HG03025 (cell line): Measurements from ENCODE around the gene ZNF93.
"Not testable (repeated sequence)": the region's sequence is repeated elsewhere in the genome, so short reads cannot be mapped to it uniquely, and the experiment has no call there.

Experiments
- ATAC-seq: cut with Tn5 transposase; IDR thresholded peaks from one replicate; pipeline ENCODE4 v1.9.1; 2021; ENCODE audit warnings: mild to moderate bottlenecking, moderate library complexity; ENCODE audit not compliant: unreplicated experiment, low FRiP score

ZNF93 gene

DNA sequence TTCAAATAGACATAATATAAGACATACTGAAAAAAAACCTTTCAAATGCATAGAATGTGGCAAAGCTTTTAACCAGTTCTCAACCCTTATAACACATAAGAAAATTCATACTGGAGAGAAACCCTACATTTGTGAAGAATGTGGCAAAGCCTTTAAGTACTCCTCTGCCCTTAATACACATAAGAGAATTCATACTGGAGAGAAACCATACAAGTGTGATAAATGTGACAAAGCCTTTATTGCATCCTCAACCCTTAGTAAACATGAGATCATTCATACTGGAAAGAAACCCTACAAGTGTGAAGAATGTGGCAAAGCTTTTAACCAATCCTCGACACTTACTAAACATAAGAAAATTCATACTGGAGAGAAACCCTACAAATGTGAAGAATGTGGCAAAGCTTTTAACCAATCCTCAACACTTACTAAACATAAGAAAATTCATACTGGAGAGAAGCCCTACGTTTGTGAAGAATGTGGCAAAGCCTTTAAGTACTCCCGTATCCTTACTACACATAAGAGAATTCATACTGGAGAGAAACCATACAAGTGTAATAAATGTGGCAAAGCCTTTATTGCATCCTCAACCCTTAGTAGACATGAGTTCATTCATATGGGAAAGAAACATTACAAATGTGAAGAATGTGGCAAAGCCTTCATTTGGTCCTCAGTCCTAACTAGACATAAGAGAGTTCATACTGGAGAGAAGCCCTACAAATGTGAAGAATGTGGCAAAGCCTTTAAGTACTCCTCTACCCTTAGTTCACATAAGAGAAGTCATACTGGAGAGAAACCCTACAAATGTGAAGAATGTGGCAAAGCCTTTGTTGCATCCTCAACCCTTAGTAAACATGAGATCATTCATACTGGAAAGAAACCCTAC lies 32.9 kb downstream of the ZNF93 start:
- ATAC-seq: not testable (repeated sequence)

DNA sequence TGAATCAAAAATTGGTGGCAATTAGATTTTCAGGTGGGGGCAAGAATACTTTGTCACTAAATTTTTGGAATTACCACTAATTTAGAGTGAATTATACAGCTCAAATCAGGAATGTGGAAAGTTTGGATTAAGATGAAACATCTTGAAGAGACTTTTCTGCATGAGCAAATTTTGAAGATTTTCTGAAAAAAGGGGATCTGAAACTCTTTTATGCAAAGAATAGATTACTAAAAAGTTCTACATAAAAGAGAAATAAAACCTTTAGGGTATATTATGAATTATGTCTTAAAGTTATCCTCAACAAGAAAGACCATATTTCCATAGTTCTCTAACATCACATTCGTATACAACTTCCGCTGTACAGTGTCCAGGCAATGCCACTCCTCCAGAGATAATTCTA lies 36.7 kb downstream of the ZNF93 start:
- ATAC-seq: no peak

DNA sequence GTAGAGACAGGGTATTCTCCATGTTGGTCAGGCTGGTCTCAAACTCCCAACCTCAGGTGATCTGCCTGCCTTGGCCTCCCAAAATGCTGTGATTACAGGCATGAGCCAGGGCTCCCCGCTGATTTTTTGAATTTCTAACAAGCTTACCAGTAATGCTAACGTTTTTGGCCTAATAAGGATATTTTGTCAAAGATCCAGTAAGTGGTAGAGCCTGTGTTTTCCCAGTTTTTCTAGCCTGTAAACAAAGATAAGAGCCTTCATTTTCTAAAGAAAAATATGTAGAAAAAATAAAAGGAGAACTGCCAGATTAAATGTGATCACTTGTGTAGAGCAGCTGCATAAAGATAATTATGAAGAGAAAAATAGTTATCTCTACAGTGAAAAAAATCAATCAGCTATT lies 37.7 kb downstream of the ZNF93 start:
- ATAC-seq: no peak

DNA sequence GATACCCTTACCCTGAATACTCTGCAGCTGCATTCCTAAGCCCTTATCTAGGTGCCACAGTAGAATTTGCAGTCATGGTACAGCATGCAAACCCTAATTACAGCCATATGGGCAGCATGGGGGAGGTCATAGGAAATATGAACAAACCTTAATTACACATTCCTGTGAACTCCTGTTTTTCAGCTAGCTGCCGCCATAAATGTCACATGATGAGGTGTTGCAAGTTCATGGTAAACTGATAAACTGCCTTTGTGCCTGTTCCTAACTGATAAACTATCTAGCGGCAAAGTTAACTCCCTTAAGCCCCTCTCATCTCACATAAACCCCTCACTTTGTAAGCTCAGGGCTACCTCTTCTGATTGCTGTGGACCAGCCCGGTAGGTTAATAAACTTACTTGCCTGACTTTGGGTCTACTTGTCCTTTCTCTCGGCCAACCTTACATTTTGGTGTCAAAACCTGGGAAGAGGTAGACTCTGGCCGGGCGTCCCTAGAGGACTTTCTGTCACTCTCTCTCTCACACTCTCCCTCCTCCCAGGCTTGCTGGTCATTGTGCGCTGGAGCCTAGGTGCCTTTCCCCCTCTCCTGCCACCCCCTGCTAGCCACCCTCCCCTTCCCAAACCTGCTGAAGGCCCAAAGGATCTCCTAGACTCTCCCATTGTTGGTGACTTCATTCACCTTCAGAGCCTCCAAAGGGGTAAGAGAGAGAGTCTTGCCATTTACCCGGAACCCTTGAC lies 43.3 kb downstream of the ZNF93 start:
- ATAC-seq: no peak

DNA sequence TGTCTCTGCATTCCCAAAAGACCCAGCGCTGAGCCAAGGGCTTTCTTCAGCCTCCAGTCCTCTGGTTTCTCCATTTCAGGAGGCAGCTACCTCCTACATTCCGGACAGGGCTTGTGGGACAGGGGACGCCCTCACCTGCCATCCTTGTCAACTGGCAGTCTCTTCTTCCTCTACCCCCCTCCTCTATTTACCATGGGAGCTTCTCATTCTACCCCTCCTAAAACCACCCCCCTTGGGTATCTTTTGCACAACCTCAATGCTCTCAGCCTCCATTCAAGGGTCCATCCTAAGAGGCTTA lies 43.8 kb downstream of the ZNF93 start:
- no peak for ATAC-seq

DNA sequence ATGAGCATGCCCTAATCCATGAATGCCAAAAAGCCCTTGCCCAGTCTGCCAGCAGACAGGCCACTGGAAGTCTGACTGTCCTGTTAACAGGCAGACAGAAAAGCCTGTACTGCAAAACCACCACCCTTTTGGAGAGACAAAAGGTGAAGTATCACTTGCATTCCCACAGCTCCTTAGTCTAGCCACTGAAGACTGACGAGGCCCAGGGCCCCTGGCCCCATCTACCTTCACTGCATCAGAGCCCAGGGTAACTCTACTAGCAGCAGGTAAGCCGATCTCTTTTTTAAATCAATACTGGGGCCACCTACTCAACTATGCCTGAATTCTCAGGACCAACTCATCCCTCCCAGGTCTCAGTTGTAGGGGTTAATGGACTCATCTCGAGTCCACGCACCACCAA lies 45.5 kb downstream of the ZNF93 start:
- ATAC-seq: no peak

DNA sequence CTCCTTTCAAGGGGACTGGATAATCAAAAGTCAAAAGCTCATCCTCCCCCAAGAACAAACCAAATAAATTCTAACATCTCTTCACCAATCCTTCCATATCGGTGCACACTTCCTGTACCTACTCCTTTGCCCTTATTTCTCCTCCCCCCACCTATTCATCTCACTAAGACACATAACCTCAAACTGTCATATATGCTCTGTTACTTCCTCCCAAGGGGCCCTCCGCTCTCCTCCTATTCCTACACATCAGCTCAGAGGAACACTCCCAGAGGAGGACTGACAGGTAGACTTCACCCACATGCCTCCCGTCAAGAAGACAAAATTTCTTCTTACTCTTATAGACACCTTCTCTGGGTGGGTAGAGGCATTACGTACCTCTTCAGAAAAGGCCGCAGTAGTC lies 48.1 kb downstream of the ZNF93 start:
- ATAC-seq: no peak

DNA sequence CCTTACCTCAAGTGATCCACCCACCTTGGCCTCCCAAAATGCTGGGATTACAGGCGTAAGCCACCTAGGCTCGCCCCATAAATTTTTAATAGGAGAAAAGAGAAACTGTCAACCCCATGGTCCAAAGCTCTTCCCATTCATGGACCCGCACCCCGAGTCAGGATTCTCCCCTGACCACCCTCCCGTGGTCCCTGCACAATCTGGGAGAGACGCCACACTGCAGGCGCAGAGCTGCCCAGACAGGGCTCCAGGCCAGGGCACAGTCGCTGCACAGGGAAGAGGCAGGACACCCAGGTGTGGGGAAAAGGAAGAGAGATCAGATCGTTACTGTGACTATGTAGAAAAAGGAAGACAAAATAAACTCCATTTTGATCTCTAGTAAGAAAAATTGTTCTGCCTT lies 54.5 kb downstream of the ZNF93 start:
- no peak for ATAC-seq

DNA sequence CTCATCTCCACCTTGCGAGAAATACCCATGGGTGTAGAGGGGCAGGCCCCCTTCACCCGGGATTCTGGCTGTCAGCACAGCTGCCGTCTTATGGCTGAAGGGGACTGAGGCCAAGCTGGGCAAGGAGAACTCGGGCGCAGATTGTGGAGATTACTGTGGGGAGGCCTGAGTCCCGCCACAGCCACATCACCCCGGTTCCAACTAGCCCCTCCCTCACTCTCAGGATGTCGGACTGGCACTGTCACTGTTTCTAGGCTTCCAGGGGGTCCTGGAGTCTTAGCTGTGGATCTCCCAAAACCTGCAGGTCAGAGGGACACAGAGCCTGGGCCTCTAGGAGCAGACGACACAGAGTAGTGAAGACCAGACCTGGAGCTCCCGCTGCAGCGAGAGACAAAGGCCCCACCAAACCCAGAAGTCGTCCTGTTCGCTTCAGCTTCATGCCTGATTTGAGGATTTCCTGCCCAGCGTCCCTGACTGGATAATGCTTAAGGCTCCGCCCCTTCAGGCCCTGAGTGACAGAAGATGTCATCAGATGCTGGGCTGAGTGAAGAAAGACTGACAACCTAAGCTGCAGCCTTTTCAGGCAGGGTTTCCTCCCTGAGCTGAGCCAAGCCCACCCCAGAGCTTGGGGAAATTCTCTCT lies 55.8 kb downstream of the ZNF93 start:
- no peak for ATAC-seq

DNA sequence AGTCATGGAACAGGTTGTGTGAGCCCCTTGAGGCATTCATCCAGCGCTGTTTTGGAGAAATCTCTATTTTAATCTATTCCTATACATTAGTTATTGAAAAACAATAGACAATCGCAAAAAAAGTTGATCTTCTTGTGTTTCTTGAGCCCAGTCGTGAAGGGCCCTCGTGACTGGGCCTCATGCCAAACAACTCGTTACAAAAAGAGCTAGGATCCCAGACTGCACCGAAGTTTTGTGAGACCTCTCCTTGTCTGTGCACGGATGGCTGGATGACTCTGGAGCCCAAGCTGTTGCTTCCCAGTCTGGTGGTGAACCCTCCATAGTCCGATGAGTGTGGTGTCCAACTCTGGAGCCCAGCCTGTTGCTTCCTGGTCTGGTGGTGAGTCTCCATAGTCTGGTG lies 57.0 kb downstream of the ZNF93 start:
- not testable (repeated sequence) for ATAC-seq

DNA sequence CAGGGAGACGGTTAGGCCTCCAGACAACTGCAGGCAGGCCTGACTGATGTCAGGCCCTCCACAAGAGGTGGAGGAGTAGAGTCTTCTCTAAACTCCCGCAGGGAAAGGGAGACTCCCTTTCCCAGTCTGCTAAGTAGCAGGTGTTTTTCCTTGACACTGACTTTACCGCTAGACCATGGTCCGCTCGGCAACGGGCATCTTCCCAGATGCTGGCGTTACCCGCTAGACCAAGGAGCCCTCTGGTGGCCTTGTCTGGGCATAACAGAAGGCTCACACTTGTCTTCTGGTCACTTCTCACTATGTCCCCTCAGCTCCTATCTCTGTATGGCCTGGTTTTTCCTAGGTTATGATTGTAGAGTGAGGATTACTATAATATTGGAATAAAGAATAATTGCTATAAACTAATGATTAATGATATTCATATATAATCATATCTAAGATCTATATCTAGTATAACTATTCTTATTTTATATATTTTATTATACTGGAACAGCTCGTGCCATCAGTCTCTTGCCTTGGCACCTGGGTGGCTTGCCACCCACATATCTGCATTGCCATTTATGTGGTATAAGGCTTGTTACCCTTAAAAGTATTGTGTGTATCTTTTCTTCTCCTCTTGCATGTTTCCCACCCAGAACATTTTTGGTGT lies 58.5 kb downstream of the ZNF93 start:
- not testable (repeated sequence) for ATAC-seq

DNA sequence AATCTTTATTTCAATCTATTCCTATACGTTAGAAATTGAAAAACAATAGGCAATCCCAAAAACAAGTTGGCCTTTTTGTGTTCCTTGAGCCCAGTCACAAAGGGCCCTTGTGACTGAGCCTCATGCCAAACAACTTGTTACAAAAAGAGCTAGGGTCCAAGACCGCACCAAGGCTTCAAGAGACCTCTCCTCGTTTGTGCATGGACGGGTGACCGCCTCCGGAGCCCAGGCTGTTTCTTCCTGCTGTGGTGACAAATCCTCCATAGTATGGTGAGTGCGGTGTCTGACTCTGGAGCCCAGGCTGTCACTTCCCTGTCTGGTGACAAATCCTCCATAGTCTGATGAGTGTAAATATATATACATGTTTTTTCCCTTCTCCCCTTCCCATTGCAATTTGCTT lies 63.7 kb downstream of the ZNF93 start:
- ATAC-seq: no peak

DNA sequence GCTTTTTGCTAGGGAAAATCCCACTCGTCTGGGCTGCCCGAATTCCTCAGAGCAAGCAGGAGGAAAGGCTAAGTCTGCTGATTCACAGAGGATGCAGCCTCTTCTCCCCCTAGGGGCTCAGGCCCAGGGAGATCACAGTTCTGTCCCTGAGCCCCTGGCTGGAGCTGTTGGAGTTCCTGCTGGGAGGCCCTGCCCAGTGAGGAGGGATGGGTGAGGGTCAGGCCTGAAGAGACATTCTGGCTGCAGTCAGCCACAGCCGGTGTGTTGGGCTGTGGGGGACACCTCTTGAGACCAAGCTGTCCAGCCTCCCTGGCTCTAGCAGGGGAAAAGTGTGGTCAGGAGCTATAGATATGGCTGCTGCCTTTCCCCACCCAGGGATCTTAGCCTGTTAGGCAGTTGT lies 65.4 kb downstream of the ZNF93 start:
- ATAC-seq: not testable (repeated sequence)

DNA sequence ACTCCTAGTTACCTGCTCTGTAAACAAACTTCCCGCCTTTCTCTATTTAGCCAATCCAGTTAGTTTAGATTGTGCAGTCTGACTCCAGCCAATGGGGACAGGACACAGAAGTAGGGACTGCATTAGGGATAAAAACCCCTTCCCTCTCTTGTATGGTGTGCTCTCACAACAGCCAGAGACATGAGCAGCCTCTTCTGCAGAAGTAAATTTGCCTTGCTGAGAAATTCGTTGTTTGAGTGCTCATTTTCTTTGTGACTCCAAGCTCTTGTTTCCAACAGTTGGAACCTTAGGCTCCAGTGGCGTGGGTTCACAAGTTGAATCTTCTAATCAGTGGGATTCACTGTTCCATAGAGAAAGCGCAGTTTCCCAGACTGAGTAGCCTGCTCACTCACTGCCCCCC lies 66.1 kb downstream of the ZNF93 start:
- ATAC-seq: no peak
